ENCODE results near the gene PLSCR1.
"Not testable (repeated sequence)": the region's sequence is repeated elsewhere in the genome, so short reads cannot be mapped to it uniquely, and the experiment has no call there.

Gene PLSCR1

DNA sequence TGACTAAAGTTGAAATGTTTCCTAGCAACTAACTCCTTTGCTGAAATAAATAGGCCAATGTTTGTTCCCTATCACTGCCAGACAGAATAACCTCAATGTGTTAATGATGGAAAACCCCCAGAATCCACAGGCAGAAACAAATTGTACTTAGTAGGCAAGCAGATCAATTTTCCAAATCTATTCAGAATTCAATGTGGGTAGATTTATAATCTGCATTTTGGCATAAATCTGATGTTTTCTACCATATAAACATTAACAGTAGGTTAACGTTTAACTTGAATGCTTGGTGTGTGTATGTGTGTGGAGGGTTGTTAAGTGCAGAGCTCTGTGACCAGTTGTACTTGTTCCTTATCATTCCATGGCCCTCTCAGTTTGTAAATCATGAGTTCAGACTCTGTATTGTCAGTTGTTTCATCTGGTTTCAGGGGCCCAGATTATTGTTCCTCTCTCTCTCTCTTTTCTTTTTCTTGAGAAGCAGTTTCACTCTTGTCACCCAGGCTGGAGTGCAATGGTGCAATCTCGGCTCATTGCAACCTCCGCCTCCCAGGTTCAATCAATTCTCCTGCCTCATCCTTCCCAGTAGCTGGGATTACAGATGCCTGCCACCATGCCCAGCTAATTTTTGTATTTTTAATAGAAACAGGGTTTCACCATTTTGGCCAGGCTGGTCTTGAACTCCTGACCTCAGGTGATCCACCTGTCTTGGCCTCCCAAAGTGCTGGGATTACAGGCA is 32.8 kb downstream of the PLSCR1 start:
- no peak for DNase-seq

GRCh38 chr3:146507331-146508120 is 36.9 kb downstream of the PLSCR1 start:
- no peak for DNase-seq

DNA sequence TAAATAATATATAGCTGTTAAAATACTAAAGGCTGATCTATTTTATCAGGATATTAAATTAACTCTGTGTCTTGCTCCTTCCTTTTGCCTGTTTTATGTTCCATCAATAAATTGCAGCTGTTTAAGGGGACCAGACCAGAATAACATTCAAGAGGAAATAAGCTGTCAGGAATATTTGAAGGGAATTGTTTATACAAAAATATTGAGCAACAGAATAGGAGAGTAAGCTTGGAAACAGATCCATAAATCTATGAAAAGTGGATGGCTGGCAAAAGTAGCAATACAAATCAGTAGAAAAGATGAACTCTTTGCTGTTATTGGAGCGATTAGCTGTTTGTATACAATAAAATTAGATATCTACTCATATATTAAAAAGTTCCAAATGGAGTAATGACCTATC is 38.9 kb downstream of the PLSCR1 start:
- DNase-seq: no peak

DNA sequence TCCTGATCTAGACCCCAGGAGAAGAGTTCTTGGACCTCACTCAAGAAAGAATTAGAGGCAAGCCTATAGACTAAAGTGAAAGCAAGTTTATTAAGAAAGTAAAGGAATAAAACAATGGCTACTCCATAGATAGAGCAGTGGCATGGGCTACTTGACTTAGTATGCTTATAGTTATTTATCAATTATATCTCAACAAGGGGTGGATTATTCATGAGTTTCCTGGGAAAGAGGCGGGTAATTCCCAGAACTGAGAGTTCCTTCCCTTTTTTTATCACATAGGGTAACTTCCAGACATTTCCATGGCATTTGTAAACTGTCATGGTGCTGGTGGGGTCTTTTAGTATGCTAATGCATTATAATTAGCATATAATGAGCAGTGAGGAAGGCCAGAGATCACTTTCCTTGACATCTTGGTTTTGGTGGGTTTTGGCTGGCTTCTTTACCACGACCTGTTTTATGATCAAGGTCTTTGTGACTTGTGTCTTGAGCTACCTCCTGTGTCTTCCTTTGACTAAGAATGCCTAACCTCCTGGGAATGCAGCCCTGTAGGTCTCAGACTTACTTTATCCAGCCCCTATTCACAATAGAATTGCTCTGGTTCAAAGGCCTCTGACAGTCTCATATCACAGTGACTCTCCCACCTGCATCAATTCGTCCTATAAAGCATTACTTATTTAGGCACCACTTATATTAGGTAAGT is 39.8 kb downstream of the PLSCR1 start:
- DNase-seq: no peak

GRCh38 chr3:146503461-146504202 is 40.8 kb downstream of the PLSCR1 start:
- no peak for DNase-seq

GRCh38 chr3:146502887-146503460 is 41.4 kb downstream of the PLSCR1 start:
- no peak for DNase-seq

DNA sequence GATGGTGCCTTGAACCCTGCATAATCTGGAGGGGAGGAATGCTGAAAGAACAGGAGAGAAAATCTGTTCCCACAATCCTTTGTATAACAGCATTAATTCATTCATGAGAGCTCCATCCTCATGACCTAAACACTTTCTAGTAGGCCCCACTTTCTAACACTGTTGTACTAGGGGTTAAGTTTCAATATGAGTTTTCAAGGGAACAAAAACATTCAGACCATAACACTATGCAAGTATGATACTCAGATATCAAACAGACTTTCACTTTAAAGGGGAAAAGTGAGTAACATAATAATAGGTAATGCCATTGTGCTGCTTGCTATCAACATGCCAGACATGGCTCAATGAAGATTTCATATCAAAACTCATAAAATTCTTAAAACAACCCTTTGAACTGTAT is 42.7 kb downstream of the PLSCR1 start:
- DNase-seq: no peak

DNA sequence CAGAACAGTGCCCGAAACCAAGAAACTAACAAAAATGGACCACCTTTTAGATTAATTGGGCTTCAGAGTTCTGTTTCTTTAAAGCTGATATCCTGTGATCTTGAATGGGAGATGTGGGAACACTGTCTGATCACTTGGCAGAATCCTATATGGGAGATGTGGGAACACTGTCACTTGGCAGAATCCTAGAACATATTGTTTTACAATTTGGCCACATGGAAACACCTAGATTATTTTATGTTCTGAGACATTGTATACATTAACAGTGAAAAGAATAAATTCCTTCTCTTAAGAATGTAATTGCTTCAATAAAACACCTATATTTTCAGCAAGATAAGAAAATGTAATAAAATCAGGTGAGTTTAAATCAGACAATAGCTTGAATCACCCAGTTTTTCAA is 44.7 kb downstream of the PLSCR1 start:
- no peak for DNase-seq

DNA sequence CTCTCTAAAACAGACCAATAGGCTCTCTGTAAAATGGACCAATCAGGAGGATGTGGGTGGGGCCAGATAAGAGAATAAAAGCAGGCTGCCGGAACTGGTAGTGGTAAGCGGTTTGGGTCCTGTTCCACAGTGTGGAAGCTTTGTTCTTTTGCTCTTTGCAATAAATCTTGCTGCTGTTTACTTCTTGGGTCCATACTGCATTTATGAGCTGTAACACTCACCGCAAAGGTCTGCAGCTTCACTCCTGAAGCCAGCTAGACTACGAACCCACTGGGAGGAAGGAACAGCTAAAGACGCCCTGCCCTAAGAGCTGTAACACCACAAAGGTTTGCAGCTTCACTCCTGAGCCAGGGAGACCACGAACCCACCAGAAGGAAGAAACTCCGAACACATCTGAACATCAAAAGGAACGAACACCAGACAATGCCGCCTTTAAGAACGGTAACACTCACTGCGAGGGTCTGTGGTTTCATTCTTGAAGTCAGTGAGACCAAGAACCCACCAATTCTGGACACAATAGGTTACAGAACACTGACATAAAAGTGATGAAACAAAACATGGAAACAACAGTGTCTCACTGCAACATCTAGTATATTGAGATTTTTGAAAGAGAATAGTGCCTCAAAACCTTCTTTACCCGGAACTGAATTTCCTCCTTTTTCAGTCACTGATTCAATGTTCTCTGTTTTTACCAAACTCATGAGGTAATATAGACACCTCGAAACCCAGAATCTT is 46.2 kb downstream of the PLSCR1 start:
- DNase-seq: no peak

DNA sequence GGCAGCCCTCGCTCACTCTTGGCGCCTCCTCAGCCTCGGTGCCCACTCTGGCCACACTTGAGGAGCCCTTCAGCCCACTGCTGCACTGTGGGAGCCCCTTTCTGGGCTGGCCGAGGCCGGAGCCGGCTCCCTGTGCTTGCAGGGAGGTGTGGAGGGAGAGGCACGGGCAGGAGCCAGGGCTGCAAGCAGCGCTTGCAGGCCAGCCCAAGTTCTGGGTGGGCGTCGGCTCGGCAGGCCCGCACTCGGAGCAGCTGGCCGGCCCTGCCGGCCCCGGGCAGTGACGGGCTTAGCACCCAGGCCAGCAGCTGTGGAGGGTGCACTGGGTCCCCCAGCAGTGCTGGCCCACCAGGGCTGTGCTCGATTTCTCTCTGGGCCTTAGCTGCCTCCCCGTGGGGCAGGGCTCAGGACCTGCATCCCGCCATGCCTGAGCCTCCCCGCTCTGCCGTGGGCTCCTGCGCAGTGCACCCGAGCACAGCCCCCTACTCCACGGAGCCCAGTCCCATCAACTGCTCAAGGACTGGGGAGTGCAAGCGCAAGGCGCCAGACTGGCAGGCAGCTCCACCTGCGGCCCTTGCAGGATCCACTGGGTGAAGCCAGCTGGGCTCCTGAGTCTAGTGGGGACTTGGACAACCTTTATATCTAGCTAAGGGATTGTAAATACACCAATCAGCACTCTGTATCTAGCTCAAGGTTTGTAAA is 47.1 kb downstream of the PLSCR1 start:
- not testable (repeated sequence) for DNase-seq

DNA sequence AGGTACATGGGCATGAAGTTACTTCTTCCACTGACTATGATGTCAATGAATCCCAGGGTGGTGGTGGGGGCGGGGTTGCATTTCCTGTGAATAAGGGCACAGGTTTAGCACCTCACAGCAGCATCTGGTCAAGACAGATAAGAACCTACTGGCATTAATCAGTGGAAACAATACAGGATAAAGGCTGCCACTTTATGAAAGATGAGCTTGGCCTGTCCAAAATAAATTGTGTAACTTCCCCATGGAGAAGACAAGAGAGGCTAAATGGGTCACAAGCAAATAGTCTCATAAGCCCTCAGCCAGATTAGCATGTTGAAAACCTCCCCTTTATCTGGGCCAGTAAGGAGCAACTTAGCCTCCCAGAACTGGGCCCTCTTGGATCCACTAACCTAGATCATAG is 47.7 kb downstream of the PLSCR1 start:
- DNase-seq: no peak

DNA sequence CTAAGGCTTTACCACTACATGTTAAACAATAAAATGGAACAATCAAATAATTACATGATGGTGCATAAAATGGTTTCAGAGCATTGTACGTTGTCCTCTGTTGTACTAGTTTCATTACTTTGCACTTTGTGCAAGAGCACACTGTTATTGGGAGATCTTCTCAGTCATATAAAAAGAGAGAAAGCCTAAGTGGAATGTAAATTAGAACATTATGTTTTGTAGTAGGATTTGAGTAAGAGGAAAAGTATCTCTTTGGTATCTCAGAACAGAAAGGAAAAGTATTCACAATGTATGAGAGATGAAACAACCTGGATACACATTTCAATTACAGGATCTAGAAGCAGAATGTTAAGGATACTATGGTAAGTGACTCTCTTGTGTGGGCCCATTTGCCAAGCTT is 48.2 kb downstream of the PLSCR1 start:
- no peak for DNase-seq

DNA sequence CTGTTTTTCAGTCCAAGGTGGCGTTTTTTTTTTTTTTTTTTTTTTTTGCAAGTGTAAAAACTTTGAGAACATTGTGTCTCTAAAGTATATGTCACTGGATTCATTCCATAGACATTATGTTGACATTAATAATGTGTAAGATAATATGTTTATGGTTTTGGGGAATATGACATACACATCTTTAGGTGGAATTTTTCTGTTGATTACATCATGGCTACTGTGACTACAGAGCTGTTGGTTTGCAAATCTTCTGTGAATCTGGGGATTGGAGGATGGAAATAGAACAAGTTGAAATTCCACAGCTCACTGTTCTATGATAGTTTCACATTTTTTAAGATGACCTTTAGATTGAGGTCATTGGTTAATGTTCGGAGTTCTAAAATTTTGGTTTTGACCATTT is 50.6 kb downstream of the PLSCR1 start:
- DNase-seq: no peak

DNA sequence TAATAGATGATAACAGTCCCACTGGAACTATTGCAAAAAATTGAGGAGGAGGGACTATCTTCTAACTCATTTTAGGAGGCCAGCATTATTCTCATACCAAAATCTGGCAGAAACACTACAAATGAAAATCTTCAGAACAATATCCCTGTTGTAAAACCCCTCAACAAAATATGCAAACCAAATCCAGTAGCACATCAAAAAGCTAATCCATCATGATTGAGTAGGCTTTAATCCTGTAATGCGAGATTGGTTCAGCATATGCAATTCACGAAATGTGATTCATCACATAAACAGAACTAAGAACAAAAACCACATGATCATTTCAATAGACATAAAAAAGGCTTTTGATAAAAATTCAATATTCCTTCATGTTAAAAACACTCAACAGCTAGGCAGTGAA is 51.2 kb downstream of the PLSCR1 start:
- DNase-seq: no peak

DNA sequence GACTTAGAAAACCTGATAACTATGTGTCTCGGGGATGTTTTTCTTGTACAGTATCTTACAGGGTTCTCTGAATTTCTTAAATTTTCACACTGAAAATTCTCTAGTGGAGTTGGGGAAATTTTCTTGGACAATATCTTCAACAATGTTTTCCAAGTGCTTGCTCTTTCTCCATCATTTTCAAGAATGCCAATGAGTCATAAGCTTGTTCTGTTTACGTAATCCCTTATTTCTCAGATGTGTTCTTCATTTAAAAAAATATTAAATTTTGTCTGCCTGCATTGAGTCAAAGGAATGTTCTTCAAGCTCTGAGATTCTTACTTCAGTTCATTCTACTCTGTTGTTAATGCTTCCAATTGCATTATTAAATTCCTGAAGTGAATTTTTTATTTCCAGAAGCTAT is 53.1 kb downstream of the PLSCR1 start:
- no peak for DNase-seq

DNA sequence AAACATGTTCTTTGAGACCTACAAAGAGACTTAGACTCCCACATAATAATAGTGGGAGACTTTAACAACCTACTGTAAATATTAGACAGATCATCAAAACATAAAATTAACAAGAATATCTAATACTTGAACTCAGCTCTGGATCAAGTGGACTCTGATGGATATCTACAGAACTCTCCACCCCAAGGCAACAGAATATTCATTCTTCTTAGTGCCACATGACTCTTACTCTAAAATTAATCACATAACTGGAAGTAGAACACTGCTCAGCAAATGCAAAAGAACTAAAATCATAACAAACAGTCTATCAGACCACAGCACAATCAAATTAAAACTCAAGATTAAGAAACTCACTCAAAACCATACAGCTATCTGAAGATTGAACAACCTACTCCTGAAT is 59.1 kb downstream of the PLSCR1 start:
- no peak for DNase-seq

DNA sequence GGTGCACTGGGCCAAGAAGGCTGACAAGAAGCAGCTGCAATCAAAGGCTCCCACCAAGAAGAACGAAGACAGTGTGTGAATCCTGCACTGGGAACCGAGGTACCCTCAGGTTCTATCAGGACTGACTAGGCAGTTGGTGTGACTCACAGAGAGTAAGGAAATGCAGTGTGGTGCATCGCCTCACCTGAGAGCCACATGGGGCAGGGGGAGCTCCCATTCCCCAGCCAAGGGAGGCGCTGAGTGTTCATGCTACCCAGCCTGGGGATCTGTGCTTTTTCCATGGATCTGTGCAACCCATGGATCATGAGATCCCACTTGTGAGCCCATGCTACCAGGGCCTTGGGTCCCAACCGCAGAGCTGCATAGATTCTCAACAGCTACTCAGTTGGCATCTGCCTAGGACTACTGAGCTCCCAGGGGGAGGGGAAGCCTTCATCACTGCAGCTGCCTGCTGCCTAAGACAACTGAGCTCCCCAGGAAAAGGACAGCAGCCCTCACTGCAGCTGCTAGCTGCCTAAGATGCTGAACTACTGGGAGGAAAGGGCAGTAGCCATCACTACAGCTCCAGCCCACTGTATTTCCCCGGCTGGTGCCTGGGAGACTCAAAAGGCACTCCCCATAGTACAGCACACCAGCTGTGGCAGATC is 68.2 kb downstream of the PLSCR1 start:
- no peak for DNase-seq

GRCh38 chr3:146474976-146475375 is 69.4 kb downstream of the PLSCR1 start:
- not testable (repeated sequence) for DNase-seq

DNA sequence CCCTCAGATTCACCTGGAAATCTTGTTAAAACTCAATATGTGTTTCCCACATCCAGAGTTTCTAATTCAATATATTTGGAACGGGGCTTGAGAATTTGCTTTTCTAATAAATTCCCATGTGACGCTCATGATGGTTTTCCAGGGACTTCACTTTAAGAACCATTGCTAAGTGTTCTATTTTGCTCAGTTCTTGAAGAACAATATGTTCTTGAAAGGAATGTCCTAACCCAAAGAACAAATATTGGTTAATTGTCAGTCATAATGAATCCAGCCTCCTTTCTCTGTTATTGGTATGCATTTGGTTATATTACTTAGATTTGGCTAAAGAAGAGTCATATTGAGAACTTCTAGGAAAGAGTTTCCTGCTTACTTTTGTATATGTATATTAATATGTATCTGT is 70.7 kb downstream of the PLSCR1 start:
- DNase-seq: no peak

GRCh38 chr3:146472611-146473010 is 71.8 kb downstream of the PLSCR1 start:
- no peak for DNase-seq

DNA sequence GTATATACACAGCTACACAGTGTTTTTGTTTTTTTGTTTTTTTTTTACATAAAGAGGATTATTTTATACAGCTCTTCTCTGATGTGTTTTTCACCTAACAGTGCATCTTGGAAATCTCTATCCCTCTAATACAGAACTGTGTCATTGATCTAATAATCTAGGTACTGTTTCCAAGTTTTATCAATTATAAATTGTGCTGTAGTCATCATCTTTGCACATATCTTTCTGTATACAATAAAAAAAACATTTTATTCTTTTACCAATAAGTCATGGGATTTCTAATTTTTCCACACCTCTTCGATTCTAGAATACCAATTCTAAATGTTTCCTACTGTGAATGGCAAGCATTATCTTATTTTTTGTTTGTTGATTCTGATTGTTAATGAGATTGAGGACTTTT is 73.4 kb downstream of the PLSCR1 start:
- DNase-seq: no peak

Data from GDM1 (cell line).